SK-N-SH treated with all-trans-retinoic acid at 6 μM for 48 hours (cell line): ENCODE measurements around the gene GID8.

Source experiments
- CSDC2 ChIP-seq: fragments of 250-450 bp; sonication (Bioruptor Pico); IDR thresholded peaks from 2 replicates; pipeline ENCODE4 v1.5.0; 2020; ENCODE audit warnings: mild to moderate bottlenecking, moderate library complexity
- CSRNP3 ChIP-seq: fragments of 250-450 bp; sonication (Bioruptor Pico); IDR thresholded peaks from 2 replicates; pipeline ENCODE4 v1.5.1; 2021; ENCODE audit warnings: mild to moderate bottlenecking, moderate library complexity
- PPARA ChIP-seq: fragments of 250-450 bp; sonication (Bioruptor Pico); IDR thresholded peaks from 2 replicates; pipeline ENCODE4 v1.5.0; 2020; ENCODE audit warnings: mild to moderate bottlenecking, borderline replicate concordance
- RARB ChIP-seq: fragments of 250-450 bp; sonication (Bioruptor Pico); IDR thresholded peaks from 2 replicates; pipeline ENCODE4 v1.8.0; 2021; ENCODE audit warnings: mild to moderate bottlenecking, moderate library complexity
- TCF4 ChIP-seq: fragments of 250-450 bp; sonication (Bioruptor Pico); IDR thresholded peaks from 2 replicates; pipeline ENCODE4 v1.8.0; 2021; ENCODE audit warnings: mild to moderate bottlenecking, moderate library complexity, borderline replicate concordance
- ZC3H10 ChIP-seq: fragments of 250-450 bp; sonication (Bioruptor Pico); IDR thresholded peaks from 2 replicates; pipeline ENCODE4 v1.5.1; 2021; ENCODE audit warnings: mild to moderate bottlenecking, moderate library complexity
- ZFP3 ChIP-seq: fragments of 250-450 bp; sonication (Bioruptor Pico); IDR thresholded peaks from 2 replicates; pipeline ENCODE4 v1.5.0; 2020; ENCODE audit warnings: mild to moderate bottlenecking, moderate library complexity
- ZFP30 ChIP-seq: fragments of 450-650 bp; formaldehyde crosslinking; IDR thresholded peaks from 2 replicates; pipeline ENCODE4 v1.5.0; 2022; ENCODE audit warnings: mild to moderate bottlenecking, moderate library complexity
- ZNF565 ChIP-seq: fragments of 450-650 bp; formaldehyde crosslinking; conservative IDR thresholded peaks from 2 replicates; pipeline ENCODE4 v1.5.0; 2020; ENCODE audit warnings: low read depth, mild to moderate bottlenecking, moderate library complexity
- ZNF70 ChIP-seq: fragments of 450-650 bp; formaldehyde crosslinking; IDR thresholded peaks from 2 replicates; pipeline ENCODE4 v1.5.0; 2020; ENCODE audit warnings: mild to moderate bottlenecking, moderate library complexity

GRCh38 chr20:62962221-62962879 lies 24.4 kb downstream of the GID8 start:
- no peak for TF ChIP-seq CSDC2 (CRISPR knock-in tag)
- TF ChIP-seq ZNF565 (CRISPR knock-in tag), result no peak
- no peak for TF ChIP-seq ZFP3 (CRISPR knock-in tag)
- no peak for TF ChIP-seq TCF4 (CRISPR knock-in tag)
- TF ChIP-seq CSRNP3, result no peak
- no peak for TF ChIP-seq ZC3H10
- no peak for TF ChIP-seq ZNF70
- TF ChIP-seq ZFP30 (CRISPR knock-in tag), result no peak
- no peak for TF ChIP-seq RARB (CRISPR knock-in tag)
- TF ChIP-seq PPARA (CRISPR knock-in tag), result no peak
